Right renal pelvis (tissue), 4 donors: Measurements from ENCODE around the gene RCN1. TPM values are rescaled to one million over a fixed set of nuclear protein-coding genes. Genes with fewer than 3 reads are reported as not detected.

ENCODE experiments used
- DNase-seq, 4 donors: peaks; one replicate each; pipeline ENCODE4 v3.0.0-alpha.2; 2013; ENCODE audit warnings: low read depth in 4 of 4, low spot score in 3 of 4, missing footprints in 1 of 4
- polyA plus RNA-seq, 4 donors: library from polyadenylated mRNA; unstranded; fragments of 120-200 nt; gene quantifications; one replicate each; pipeline ENCODE4 v1.2.1, GENCODE V29; 2013; ENCODE audit not compliant: insufficient read length in 4 of 4

Gene RCN1
- polyA plus RNA-seq, 4 donors: 181 to 227 (median 202) TPM

DNA sequence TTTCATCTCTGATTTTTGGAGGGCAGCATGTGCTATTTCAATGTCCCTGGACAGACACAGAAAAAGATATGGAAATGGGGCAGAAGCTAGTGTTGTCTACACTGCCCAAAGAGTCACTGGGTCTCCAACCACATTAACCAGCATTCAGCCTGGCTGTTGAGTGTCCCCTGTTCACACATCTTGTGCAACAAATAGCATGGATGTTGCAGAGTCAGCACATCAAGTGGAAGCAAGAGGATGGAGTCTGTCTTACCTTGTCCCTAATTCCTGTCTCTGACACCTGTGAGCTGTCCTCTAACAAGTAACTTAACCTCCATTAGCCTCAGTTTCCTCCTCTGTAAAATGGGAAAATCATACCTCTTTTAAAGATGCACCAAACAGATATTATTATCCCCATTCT is 60.2 kb downstream of the RCN1 start:
- no peak for DNase-seq

DNA sequence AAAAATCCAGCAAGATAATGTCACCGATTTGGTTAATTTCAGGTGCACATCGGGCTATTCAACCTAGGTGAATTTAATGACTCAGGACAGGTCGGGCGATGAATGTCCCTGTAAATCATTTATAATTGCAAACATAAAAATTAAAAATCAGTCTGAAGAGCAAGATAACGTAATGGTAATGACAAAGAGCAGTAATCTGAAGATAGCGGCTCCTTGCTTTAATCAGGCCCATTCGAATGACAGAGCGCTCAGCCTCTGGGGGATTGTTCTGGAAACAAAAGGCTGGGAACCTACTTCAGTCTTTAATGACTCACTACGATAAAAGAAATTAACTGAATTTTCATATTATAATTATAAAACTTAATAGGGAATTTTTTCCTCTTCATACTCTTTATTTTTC is 61.3 kb downstream of the RCN1 start:
- DNase-seq: no peak

DNA sequence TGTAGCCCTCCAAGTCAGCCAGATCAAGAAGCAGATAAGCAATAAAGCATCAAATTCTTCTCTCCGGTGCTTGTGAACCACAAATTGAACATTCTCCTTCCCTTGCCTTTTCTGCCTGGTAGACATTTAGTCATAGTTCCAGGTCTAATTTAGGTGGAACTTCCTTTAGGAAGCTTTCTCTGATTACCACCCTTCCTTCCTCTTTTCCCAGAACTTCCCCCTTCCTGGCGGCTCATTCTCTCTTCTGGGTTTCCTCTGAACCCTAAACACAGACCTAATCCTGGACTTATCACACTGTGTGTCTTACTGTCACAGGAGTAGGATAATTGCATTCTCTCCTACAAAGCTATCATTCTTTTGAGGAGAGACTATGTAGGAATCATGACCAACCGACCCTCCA is 61.9 kb downstream of the RCN1 start:
- DNase-seq: no peak

DNA sequence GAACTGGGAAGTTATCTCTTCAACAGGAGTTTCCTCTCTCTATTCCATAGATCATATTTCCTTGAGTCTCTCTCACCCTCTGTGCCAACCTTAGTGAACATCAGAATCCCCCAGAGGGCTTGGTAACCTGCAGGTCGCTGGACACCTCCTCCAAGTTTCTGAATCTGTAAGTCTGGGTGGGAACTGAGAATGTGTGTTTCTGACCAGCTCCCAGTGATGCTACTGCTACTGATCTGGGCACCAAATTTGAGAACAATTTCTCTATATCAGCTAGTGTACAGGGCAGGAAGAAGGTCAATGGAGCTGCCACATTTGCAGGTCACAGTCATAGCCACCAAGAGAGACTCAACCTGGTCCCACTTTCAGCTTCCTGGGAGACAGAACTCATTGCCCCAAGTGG is 62.9 kb downstream of the RCN1 start:
- no peak for DNase-seq

DNA sequence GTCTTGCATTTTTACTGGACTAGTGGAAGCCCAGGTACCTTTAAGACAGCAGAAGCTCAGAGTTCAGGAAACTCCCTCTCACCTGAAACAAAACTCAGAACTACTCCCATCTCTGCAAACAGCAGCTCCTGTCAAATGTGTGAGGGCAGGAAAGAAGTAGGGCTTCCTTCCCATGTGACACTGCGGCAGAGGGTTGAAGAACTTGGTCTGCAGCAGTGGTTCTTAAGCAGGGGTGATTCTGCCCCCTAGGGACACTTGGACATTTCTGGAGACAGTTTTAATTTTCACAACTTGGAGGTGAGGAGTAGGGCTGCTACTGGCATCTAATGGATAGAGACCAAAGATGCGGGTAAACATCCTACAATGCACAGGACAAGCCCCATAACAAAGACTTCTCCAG is 63.4 kb downstream of the RCN1 start:
- no peak for DNase-seq
